Measurements from ENCODE around the gene THSD7A. TPM values are rescaled to one million over a fixed set of nuclear protein-coding genes. Genes with fewer than 3 reads are reported as not detected.

The THSD7A gene
- total RNA-seq, 2 experiments from 2014 or later, result not detected

GRCh38 chr7:11366118-11366517, 465.9 kb downstream of the THSD7A start:
- ATAC-seq, result no peak
- CTCF ChIA-PET, result no interaction called here
- Mint-ChIP-seq H3K27me3 (no peaks in the 10 kb centered on the region), H3K27ac (no peak overlapping the region), H3K4me1 (ENCODE audit: low read depth) (no peaks in the 10 kb centered on the region), H3K4me3 (no peak overlapping the region), H3K36me3 (ENCODE audit: low read depth) (no peaks in the 10 kb centered on the region), H3K9me3 (no peaks in the 10 kb centered on the region)
- POLR2A ChIA-PET, result no interaction called here
- intact Hi-C loops (cut with micrococcal nuclease), result no loop called here
- TF ChIP-seq CTCF (IDR thresholded peaks at IDR 0.05), result no peak
- no peak for DNase-seq

- POLR2A ChIA-PET, result no interaction called here
- peaks cover 2% of the 10 kb centered on the region for H3K9me3 Mint-ChIP-seq
- ATAC-seq (no peak), DNase-seq (no peak)
- no peaks in the 10 kb centered on the region for H3K4me1 Mint-ChIP-seq (ENCODE audit: low read depth)
- H3K27me3 Mint-ChIP-seq, result no peaks in the 10 kb centered on the region
- H3K4me3 Mint-ChIP-seq, result no peak overlapping the region
- no peak overlapping the region for H3K27ac Mint-ChIP-seq
- intact Hi-C loops (cut with micrococcal nuclease), result no loop called here
- no peaks in the 10 kb centered on the region for H3K36me3 Mint-ChIP-seq (ENCODE audit: low read depth)
- CTCF ChIA-PET, result no interaction called here
- no peak for TF ChIP-seq CTCF (IDR thresholded peaks at IDR 0.05)
These were observed 473.4 kb downstream of the THSD7A start for GRCh38 chr7:11358637-11359036.

- ChIA-PET POLR2A (no interaction called here), CTCF (interaction anchor here (1.4 to 2.4 kb wide), 2 partner anchors 9 to 12 kb away, joined by 3 to 10 read pairs; no protein-coding TSS in a partner anchor)
- Mint-ChIP-seq H3K4me3 (no peak overlapping the region), H3K27me3 (peaks cover 6% of the 10 kb centered on the region), H3K9me3 (peaks cover 2% of the 10 kb centered on the region), H3K27ac (no peak overlapping the region), H3K4me1 (ENCODE audit: low read depth) (no peaks in the 10 kb centered on the region), H3K36me3 (ENCODE audit: low read depth) (no peaks in the 10 kb centered on the region)
- intact Hi-C loops (cut with micrococcal nuclease), result no loop called here
- TF ChIP-seq CTCF (IDR thresholded peaks at IDR 0.05), result no peak
- DNase-seq (no peak), ATAC-seq (no peak)
These were observed 476.5 kb downstream of the THSD7A start for GRCh38 chr7:11355399-11356005.

GRCh38 chr7:11346302-11346701, 485.7 kb downstream of the THSD7A start:
- ChIA-PET POLR2A (no interaction called here), CTCF (interaction anchor here (0.6 to 1.0 kb wide), 4 partner anchors 10 to 1308 kb away, joined by 3 read pairs; no protein-coding TSS in a partner anchor)
- no peak for TF ChIP-seq CTCF (IDR thresholded peaks at IDR 0.05)
- no peak overlapping the region for H3K27ac Mint-ChIP-seq
- ATAC-seq (no peak), DNase-seq (no peak)
- no peaks in the 10 kb centered on the region for H3K36me3 Mint-ChIP-seq (ENCODE audit: low read depth)
- peaks cover 9% of the 10 kb centered on the region for H3K27me3 Mint-ChIP-seq
- H3K4me1 Mint-ChIP-seq (ENCODE audit: low read depth), result peaks cover 4% of the 10 kb centered on the region
- H3K9me3 Mint-ChIP-seq, result no peaks in the 10 kb centered on the region
- H3K4me3 Mint-ChIP-seq, result no peak overlapping the region
- intact Hi-C loops (cut with micrococcal nuclease), result no loop called here

GRCh38 chr7:11345621-11346020, 486.4 kb downstream of the THSD7A start:
- no peak for ATAC-seq
- DNase-seq, result no peak
- no peaks in the 10 kb centered on the region for H3K36me3 Mint-ChIP-seq (ENCODE audit: low read depth)
- H3K27me3 Mint-ChIP-seq, result peaks cover 9% of the 10 kb centered on the region
- no peak overlapping the region for H3K4me3 Mint-ChIP-seq
- no peak overlapping the region for H3K27ac Mint-ChIP-seq
- no peaks in the 10 kb centered on the region for H3K9me3 Mint-ChIP-seq
- POLR2A ChIA-PET, result no interaction called here
- TF ChIP-seq CTCF (IDR thresholded peaks at IDR 0.05), result no peak
- peaks cover 4% of the 10 kb centered on the region for H3K4me1 Mint-ChIP-seq (ENCODE audit: low read depth)
- intact Hi-C loops (cut with micrococcal nuclease), result no loop called here
- CTCF ChIA-PET, result interaction anchor here (0.6 to 1.0 kb wide), 3 partner anchors 16 to 1307 kb away, joined by 3 read pairs; no protein-coding TSS in a partner anchor

All from activated CD8-positive, alpha-beta T cell treated with anti-CD3 and anti-CD28 coated beads for 36 hours (primary cell).